ENCODE results near the gene SLC66A3.

- TF ChIP-seq POLR2A (IDR thresholded peaks at IDR 0.05; ENCODE audit: low read depth, low read length) (no peak), POLR2AphosphoS5 (IDR thresholded peaks at IDR 0.05; ENCODE audit: low read depth, low read length) (no peak), TAF1 (IDR thresholded peaks at IDR 0.05; ENCODE audit: borderline replicate concordance, low read depth, low read length) (no peak)
These were observed 30.9 kb downstream of the SLC66A3 start for GRCh38 chr2:11186145-11186544.
